Muscle of arm (tissue), 12 donors: ENCODE measurements around the gene XRRA1. TPM values are rescaled to one million over a fixed set of nuclear protein-coding genes. Genes with fewer than 3 reads are reported as not detected.

ENCODE experiments used
- DNase-seq: peaks from one replicate; pipeline ENCODE4 v3.0.0-alpha.2; 2013
- polyA plus RNA-seq, 12 donors: library from polyadenylated mRNA; unstranded; fragments of 120-200 nt; gene quantifications; one replicate each; pipeline ENCODE4 v1.2.1, GENCODE V29; 2013; ENCODE audit not compliant: insufficient read length in 12 of 12

XRRA1 gene
- polyA plus RNA-seq, 12 donors: 4.6 to 16.4 (median 9.7) TPM; not detected in 1

DNA sequence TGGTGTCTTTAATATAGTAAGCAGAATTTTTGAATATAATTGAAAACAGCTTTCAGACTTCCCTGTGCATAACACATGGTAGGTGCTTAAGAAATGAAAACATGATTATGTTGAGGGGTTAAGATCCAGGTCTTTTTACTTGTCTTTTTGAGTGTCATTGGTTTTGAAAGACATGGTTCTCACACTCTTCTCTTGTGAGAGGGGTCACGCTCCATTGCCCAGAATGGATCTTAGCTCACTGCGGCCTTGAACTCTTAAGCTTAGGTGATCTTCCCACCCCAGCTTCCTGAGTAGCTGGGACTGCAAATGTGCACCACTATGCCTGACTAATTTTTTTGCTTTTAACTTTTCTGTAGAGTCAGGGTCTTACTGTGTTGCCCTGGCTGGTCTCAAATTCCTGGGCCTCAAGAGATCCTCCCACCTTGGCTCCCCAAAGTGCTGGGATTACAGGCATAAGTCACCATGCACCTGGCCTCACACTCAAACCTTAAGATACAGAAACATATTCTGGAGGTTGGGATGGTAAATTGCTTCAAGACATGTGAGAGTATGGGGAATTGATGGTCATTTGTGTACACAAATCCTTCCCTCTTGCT is 1.6 kb upstream of the XRRA1 start:
- DNase-seq: no peak

DNA sequence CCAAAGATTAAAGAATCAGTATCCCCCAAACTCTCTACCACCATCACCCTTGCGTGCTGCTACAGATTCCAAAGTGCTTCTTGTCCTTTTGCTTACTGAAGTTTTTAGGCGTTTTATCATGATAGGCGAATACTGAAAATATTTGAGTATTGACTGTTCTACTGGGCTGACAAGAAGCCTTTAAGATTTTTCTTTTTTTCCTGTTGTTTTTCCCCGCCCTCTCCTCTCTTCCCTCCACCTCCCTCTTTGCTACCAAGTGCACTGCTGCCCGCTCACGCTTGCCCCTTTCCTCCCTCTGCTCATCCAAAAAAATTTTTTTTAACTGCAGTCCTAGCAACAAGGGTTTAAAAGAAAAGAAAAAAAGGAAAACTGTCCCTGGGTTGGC is 854 bp upstream of the XRRA1 start:
- peak; percentile 7 for DNase-seq

- no peak for DNase-seq
These were observed 369 bp downstream of the XRRA1 start for GRCh38 chr11:74948546-74948897.

DNA sequence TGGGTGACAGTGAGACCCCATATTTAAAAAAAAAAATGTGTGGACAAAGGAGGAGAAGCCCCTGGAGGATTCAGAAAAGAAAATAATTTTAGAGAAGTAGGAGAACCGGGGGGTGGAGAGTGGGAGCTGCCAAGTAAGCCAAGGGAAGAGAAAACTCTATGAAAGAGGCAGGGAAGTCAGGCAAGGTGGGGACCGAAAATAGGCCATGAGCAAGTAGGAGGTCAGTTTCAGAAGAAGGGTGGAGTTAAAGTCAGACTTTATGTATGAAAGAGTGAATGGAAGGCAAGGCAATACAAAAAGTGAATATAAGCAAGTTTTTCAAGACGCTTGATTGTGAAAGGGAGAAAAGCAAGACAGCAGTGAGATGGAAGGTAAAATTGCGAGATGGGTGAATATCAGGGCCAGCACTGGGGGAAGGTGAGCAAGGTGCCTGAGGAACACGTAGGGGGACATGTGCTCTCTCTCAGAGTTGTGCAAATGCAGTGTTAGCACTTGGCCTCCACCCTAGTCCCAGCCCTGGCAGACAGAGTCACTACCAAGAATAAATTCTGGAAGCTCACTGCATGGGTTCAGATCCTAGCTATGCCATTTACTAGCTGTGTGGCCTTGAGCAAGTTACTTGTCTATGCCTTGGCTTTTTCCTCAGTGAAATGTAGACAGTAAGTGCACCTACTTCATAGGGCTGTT is 6.7 kb downstream of the XRRA1 start:
- DNase-seq: no peak

- DNase-seq: no peak
These were observed 7.4 kb downstream of the XRRA1 start for GRCh38 chr11:74941492-74941891.

GRCh38 chr11:74937696-74938475 is 11.0 kb downstream of the XRRA1 start:
- DNase-seq: no peak

GRCh38 chr11:74936976-74937375 is 11.9 kb downstream of the XRRA1 start:
- no peak for DNase-seq

DNA sequence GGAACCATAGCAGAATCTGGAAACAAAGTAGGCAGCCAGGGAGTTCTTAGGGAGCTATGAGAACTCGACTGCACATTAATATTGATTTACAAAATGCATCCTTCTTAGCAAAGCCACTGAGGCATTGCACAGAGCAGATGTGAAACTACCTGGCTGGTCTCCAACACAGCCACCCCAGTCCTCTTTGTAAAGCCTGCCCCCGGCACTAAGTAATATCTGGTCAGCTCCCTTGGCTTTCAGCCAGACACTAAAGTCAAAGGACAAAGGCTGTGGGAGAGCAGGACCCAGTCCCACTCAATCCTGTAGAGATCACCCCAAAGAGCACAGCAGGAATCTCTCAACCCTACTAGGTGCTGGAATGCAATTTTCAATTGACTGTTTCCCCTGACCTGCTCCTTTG is 12.8 kb downstream of the XRRA1 start:
- no peak for DNase-seq

GRCh38 chr11:74935285-74935684 is 13.6 kb downstream of the XRRA1 start:
- DNase-seq: no peak

- no peak for DNase-seq
These were observed 15.1 kb downstream of the XRRA1 start for GRCh38 chr11:74933765-74934164.

DNA sequence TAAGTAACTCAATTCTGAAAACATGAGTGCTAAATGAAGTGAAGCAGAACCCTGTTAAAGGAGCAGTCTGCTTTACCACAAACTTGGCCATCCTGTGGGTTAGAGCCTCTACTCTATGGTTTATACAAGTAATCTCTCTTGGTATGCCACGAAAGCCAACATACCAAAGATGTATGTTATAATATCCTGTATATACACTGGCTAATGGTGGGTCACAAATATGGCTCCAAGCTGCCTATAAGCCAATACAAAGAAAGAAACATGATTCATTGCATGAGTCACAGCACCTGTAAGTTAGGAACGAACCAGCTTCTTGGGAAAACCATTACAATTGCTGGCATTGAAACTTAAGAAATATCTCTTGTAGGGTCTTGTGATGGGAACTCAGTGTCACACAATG is 16.1 kb downstream of the XRRA1 start:
- no peak for DNase-seq

DNA sequence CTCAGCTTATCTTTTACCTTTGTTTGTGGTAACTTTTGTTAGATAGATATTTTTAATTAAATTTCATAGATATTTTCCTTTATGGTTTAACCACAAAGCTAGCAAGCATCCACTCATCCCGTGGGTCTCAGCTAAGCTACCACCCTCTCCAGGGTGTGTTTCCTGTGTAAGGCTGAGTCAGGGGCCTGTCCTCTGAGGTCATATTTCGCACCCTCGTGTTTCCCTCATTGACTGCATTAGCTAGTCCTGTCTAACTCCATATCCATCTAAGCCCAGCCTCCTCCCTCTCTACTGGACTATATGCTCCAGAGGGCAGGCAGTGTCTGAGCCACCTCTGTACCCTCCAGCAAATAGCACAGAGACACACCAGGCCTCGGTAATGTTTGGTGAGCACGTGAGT is 16.7 kb downstream of the XRRA1 start:
- DNase-seq: no peak

DNA sequence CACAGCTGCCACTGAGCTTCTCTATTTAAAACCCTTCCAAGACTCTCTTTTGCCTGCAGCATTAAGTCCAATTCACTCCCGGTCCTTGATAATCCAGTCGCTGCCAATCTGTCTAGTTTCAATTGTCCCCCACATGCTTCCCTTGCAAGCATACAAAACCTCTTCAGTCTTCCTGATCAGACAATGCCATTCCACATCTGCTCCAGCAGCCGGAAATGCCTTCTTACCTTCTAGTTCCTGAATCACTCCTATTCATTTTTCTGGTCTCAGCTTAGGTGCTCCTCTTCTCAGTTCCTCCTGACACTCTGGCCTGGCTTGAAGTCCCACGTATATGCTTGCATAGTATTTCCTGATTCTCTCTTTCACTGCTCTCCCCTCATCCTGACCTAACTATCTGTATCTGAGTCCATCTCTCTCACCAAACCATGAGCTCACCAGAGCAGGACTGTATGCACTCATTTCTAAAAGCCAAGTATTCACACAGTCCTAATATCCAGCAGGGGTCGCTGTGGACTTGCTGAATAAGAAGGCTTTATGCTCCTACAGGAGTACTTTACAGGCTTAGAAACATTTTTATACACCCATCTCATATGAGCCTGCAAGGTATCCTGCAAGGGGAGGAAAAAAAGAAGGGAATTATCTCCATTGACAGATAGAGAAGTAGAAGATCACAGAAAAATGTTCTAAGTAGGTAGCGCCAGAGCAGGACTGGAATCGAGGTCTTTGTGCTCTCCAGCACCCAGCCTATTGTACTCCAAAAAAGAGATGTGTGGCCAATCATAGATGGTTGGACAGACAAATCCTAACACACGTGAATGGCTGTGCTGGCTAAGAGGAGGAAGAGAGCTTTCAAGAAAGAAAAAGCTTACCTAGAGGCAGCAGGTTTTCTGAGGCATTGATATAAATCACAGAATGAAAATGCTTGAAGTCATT is 19.2 kb downstream of the XRRA1 start:
- DNase-seq: peak; percentile 76

- DNase-seq: no peak
These were observed 21.4 kb downstream of the XRRA1 start for GRCh38 chr11:74927496-74927895.

GRCh38 chr11:74926304-74927030 is 22.4 kb downstream of the XRRA1 start:
- DNase-seq: no peak

DNA sequence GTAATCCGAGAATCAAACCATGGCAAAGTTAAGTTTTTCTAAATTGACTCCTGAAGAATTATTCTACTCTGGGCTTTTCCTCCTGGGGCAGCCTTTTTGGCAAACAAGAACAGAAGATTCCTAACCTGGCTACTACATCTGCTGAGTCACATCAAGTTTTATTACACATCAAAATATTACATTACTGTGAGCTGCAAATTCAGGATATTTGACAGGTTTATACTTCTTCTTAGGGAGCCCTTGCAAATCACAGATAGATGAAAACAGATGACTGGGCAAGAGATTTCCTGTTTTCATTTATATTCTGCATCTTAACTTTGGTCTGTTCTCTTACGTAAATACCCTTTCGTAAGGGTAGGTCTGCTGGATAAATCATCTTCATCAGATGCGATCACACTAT is 23.6 kb downstream of the XRRA1 start:
- DNase-seq: no peak

GRCh38 chr11:74923125-74923524 is 25.8 kb downstream of the XRRA1 start:
- DNase-seq: no peak

GRCh38 chr11:74909812-74910211 is 39.1 kb downstream of the XRRA1 start:
- no peak for DNase-seq

DNA sequence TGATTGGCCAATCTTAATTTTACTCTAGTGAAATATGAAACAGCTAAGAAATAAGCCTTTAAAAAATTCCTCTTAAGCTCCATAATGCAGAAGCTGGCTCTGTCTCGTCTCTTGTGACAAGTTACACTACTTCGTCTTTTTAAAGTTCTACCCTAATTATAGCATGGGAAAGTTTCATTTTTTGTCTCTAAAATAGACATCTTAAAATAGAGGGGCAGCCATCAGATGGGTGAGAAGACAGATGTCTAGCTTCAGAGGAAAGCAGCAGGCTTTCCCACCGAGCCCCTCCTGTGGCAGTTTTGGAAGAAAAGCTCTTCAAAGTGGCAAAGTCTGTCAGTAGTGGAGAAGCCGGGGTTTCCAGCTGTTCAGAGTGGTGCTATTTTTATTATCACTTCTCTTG is 39.5 kb downstream of the XRRA1 start:
- no peak for DNase-seq

DNA sequence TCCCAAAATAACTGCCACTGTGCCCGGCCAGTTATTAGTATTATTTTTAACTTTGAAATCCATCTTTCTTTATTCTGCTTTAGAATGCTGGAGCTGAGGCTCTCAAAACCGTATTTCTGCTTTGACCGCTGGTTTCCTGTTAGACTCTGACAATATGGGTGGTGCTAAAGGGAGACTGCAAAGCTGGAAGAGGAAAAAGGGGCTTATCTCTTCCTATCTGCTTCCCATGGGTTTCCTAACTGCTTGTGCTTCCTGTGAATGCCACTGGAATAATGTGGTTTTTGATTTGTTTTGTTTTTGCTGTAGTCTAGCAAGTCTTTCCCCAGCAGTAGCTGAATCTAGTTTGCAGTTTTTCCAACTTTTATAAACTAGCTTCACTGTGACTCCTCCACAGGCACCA is 43.6 kb downstream of the XRRA1 start:
- DNase-seq: no peak

GRCh38 chr11:74902342-74902741 is 46.5 kb downstream of the XRRA1 start:
- no peak for DNase-seq
